ENCODE data around the gene POLD2. TPM values are rescaled to one million over a fixed set of nuclear protein-coding genes. Genes with fewer than 3 reads are reported as not detected.
A peak's percentile ranks its signal among the peaks of the same experiment; 100 is the strongest.

The POLD2 gene
- total and polyA plus RNA-seq, 2 donors (not counting 1 experiment from before 2014, with no cell fraction given) = 69.8 to 76.5 TPM

GRCh38 chr7:44145479-44145968 lies 22.2 kb upstream of the POLD2 start:
- Histone ChIP-seq H3K36me3 (ENCODE audit: control insufficient read depth, insufficient read depth, low read length) (no peaks in the 10 kb centered on the region), H3K4me2 (ENCODE audit: extremely low read depth, insufficient read depth, low read length) (peak overlapping the region; percentile 92), H3K27me3 (ENCODE audit: control insufficient read depth, insufficient read depth, low read length) (peaks cover 20% of the 10 kb centered on the region), H3K9ac (ENCODE audit: insufficient read depth, low read length) (no peak overlapping the region), H3K9me3 (ENCODE audit: control insufficient read depth, insufficient read depth, low read depth, low read length) (no peaks in the 10 kb centered on the region), H4K20me1 (ENCODE audit: control insufficient read depth, extremely low read depth, insufficient read depth, low read length) (no peaks in the 10 kb centered on the region), H2AFZ (ENCODE audit: low read length) (peak overlapping the region; percentile 57), H3K4me3 (replicated peaks in 1 of 4; ENCODE audit: control extremely low read depth in 1 of 4, insufficient read depth in 1 of 4, low read depth in 3 of 4, low read length in 4 of 4) (peak overlapping the region; percentile 27 to 49 (median 42)), H3K27ac (ENCODE audit: insufficient read depth, low read length) (no peak overlapping the region), H3K4me1 (ENCODE audit: control insufficient read depth, extremely low read depth, insufficient read depth, low read length) (no peaks in the 10 kb centered on the region), H3K79me2 (ENCODE audit: control insufficient read depth, insufficient read depth, low read length) (no peaks in the 10 kb centered on the region)
- TF ChIP-seq CTCF (conservative IDR thresholded peaks at IDR 0.05 in 1 of 2, IDR thresholded peaks at IDR 0.05 in 1 of 2; ENCODE audit: low read depth in 1 of 2, low read length in 2 of 2) (no peak), EZH2 (IDR thresholded peaks at IDR 0.05; ENCODE audit: low read length, missing control alignments) (peak; percentile 62)
- DNase-seq (ENCODE audit: low read depth in 2 of 2) = peak in 1 of 2 donors; percentile 38

GRCh38 chr7:44144968-44145478 lies 21.7 kb upstream of the POLD2 start:
- Histone ChIP-seq H3K9ac (ENCODE audit: insufficient read depth, low read length) (no peak overlapping the region), H3K79me2 (ENCODE audit: control insufficient read depth, insufficient read depth, low read length) (no peaks in the 10 kb centered on the region), H3K4me2 (ENCODE audit: extremely low read depth, insufficient read depth, low read length) (peak overlapping the region; percentile 92), H3K36me3 (ENCODE audit: control insufficient read depth, insufficient read depth, low read length) (no peaks in the 10 kb centered on the region), H3K27me3 (ENCODE audit: control insufficient read depth, insufficient read depth, low read length) (peaks cover 20% of the 10 kb centered on the region), H3K27ac (ENCODE audit: insufficient read depth, low read length) (no peak overlapping the region), H3K4me1 (ENCODE audit: control insufficient read depth, extremely low read depth, insufficient read depth, low read length) (no peaks in the 10 kb centered on the region), H3K4me3 (replicated peaks in 1 of 4; ENCODE audit: control extremely low read depth in 1 of 4, insufficient read depth in 1 of 4, low read depth in 3 of 4, low read length in 4 of 4) (no peak overlapping the region), H2AFZ (ENCODE audit: low read length) (no peak overlapping the region), H4K20me1 (ENCODE audit: control insufficient read depth, extremely low read depth, insufficient read depth, low read length) (no peaks in the 10 kb centered on the region), H3K9me3 (ENCODE audit: control insufficient read depth, insufficient read depth, low read depth, low read length) (no peaks in the 10 kb centered on the region)
- TF ChIP-seq EZH2 (IDR thresholded peaks at IDR 0.05; ENCODE audit: low read length, missing control alignments) (no peak), CTCF (conservative IDR thresholded peaks at IDR 0.05 in 1 of 2, IDR thresholded peaks at IDR 0.05 in 1 of 2; ENCODE audit: low read depth in 1 of 2, low read length in 2 of 2) (no peak)
- no peak for DNase-seq (ENCODE audit: low read depth in 2 of 2)

DNA sequence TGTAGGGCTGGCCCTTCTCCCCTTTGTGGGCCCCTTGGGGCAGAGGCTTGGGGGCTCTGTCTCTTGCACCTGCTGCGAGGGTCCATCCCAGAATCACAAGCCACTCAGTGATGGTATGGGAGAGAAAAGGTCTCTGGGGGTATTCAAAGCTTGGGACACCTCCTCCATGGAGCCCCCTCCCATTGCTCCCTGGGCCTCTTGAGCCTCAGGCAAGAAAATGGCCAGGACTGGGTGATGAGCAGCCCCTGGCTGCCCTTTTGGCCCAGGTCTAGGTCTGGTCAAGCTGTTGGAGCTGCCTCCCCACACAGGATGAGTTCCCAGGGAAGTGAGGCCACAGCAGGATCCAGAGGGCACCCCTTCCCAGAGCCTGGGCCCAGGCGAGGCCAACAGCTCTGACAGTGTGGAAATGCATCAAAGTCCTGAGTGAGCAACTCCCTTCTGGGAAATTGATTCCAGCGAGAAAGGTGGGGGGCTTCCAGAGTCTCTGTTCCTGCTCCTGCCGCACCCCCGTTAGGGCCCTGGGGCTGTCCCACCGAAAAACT lies 21.1 kb upstream of the POLD2 start:
- H3K4me3 ChIP-seq (replicated peaks in 1 of 4; ENCODE audit: control extremely low read depth in 1 of 4, insufficient read depth in 1 of 4, low read depth in 3 of 4, low read length in 4 of 4) = no peak overlapping the region
- no peak overlapping the region for H2AFZ ChIP-seq (ENCODE audit: low read length)
- no peak for TF ChIP-seq EZH2 (IDR thresholded peaks at IDR 0.05; ENCODE audit: low read length, missing control alignments)
- TF ChIP-seq CTCF (conservative IDR thresholded peaks at IDR 0.05 in 1 of 2, IDR thresholded peaks at IDR 0.05 in 1 of 2; ENCODE audit: low read depth in 1 of 2, low read length in 2 of 2) = no peak
- H4K20me1 ChIP-seq (ENCODE audit: control insufficient read depth, extremely low read depth, insufficient read depth, low read length) = no peaks in the 10 kb centered on the region
- H3K36me3 ChIP-seq (ENCODE audit: control insufficient read depth, insufficient read depth, low read length) = no peaks in the 10 kb centered on the region
- H3K4me1 ChIP-seq (ENCODE audit: control insufficient read depth, extremely low read depth, insufficient read depth, low read length) = no peaks in the 10 kb centered on the region
- no peak overlapping the region for H3K27ac ChIP-seq (ENCODE audit: insufficient read depth, low read length)
- no peak for DNase-seq (ENCODE audit: low read depth in 2 of 2)
- no peaks in the 10 kb centered on the region for H3K9me3 ChIP-seq (ENCODE audit: control insufficient read depth, insufficient read depth, low read depth, low read length)
- peaks cover 19% of the 10 kb centered on the region for H3K27me3 ChIP-seq (ENCODE audit: control insufficient read depth, insufficient read depth, low read length)
- H3K4me2 ChIP-seq (ENCODE audit: extremely low read depth, insufficient read depth, low read length) = no peak overlapping the region
- H3K9ac ChIP-seq (ENCODE audit: insufficient read depth, low read length) = no peak overlapping the region
- H3K79me2 ChIP-seq (ENCODE audit: control insufficient read depth, insufficient read depth, low read length) = no peaks in the 10 kb centered on the region
